GM19043 (cell line): ENCODE results near the gene ZBTB4.

Experiments used
- ATAC-seq: cut with Tn5 transposase; IDR thresholded peaks from one replicate; pipeline ENCODE4 v1.9.1; 2021; ENCODE audit warnings: low read depth; ENCODE audit not compliant: unreplicated experiment

The ZBTB4 gene

DNA sequence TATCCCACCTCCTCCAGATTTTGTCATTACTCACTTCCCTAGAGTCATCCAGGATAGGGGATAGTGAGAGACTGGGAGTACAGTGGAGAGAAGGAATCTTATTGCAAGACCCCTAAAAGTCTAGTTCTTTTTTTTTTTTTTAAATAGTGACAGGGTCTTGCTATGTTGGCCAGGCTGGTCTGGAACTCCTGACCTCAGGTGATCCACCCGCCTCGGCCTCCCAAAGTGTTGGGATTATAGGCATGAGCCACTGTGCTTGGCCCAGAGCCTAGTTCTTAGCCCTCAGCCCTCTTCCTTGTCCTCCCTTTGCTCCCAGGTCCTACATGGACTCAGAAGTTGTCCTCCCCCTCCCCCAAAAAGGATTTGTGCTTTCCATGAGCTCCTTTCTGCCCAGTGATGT, 37.3 kb downstream of the ZBTB4 start:
- no peak for ATAC-seq

DNA sequence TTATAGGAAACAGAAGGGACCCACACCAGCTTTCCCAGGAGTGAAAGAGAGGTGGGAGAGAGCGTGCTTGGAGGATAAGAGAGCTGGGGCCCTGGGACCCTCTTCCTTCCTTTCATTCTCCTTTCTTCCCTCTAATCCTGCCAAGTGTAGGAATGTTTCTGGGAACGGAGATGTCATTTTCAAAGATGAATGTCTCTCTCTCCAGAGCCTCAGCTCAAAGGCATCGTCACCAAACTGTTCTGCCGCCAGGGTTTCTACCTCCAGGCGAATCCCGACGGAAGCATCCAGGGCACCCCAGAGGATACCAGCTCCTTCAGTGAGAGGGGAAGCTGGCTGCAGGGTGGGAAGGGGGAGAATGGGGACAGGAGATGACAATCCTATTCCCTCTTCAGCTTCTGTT, 38.2 kb downstream of the ZBTB4 start:
- ATAC-seq = no peak

GRCh38 chr17:7440834-7441195, 38.6 kb downstream of the ZBTB4 start:
- ATAC-seq = no peak

GRCh38 chr17:7440113-7440833, 39.2 kb downstream of the ZBTB4 start:
- no peak for ATAC-seq

DNA sequence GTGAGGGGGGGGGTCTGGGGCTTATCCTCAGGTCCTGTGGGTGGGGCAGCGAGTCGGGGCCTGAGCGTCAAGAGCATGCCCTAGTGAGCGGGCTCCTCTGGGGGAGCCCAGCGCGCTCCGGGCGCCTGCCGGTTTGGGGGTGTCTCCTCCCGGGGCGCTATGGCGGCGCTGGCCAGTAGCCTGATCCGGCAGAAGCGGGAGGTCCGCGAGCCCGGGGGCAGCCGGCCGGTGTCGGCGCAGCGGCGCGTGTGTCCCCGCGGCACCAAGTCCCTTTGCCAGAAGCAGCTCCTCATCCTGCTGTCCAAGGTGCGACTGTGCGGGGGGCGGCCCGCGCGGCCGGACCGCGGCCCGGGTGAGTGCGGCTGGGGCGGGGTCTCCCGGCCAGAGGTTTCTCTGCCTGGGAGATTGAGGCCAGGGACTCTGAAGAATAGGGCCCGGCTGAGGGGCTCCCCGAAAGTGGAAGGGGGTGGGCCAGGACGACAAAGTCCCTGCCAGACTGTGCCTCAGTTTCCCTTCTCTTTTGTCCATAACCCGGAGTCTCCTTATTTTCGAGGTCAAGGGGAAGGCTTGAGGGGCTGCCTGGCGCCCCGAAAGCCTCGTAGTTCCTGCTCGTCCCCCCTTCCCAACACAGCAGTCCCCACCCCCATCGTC, 39.8 kb downstream of the ZBTB4 start, which contains the start of gene FGF11:
FGF11 (plus strand) TSS at position 51 of the 651 bp plus-strand sequence; CDS start at position 160, 109 bp downstream.
- no peak for ATAC-seq

DNA sequence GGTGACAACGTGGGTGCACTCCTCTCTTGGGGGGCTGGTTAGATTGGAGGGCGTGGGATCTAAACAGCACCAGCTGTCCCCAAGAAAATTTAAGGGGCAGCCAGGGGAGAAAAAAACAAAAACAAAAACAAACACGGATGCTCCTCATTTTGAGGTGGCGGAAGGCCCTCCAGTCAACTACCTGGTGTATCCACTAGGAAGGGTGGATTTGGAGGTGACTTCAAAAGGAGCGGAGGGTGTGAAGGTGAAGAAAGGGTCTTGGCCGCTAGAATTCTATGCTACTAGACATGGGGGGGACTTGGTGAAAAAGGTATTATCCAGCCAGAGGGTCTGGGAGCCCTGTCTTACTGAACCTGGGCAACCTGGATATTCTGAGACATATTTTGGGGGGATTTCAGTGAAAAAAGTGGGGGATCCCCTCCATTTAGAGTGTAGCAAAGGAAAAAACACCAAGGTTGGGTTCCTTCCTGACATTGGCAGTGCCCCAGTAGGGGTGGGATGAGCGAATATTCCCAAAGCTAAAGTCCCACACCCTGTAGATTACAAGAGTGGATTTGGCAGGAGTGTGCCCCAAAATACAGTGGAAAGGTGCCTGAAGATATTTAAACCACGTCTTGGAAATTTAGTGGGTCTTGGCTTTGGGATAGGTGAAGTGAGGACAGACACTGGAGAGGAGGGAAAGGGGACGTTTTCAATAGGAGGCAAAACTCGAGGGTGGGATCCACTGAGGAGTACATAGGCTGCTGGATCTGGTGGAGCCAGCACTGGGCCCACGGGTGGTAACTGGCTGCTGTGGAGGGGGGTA, 40.6 kb downstream of the ZBTB4 start:
- no peak for ATAC-seq

DNA sequence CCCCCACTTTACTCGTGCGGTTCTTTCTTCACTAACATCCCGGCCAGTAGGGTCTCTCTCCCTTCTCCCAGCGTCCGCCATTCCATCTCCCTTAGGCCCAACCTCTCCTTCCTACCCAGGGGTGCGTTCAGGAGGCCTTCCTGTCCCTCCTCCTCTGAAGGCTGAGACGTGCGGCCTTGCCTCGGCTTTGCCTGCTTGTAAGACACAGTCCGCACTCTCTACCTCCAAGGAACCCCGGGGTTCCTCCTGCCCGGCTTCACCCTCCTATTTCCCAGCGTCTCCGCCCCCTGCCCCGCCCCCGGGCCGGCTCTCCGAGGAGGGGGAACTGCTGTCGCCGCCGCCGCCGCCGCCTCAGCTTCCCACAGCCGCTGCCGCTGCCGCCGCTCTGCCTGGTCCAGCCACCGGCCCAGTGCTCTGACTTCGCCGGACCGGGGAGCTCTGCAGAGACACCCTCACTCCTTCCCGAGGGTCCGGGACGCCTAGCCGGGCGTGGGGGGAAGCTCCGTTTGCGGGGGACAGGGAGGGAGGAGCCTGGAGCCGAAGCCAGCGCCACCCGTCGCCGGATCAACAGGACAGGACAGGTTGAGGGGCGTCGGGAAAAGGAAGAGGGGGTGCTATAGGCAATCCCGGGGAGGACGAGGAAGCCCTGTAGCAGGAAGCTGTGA, 41.3 kb downstream of the ZBTB4 start:
- no peak for ATAC-seq

DNA sequence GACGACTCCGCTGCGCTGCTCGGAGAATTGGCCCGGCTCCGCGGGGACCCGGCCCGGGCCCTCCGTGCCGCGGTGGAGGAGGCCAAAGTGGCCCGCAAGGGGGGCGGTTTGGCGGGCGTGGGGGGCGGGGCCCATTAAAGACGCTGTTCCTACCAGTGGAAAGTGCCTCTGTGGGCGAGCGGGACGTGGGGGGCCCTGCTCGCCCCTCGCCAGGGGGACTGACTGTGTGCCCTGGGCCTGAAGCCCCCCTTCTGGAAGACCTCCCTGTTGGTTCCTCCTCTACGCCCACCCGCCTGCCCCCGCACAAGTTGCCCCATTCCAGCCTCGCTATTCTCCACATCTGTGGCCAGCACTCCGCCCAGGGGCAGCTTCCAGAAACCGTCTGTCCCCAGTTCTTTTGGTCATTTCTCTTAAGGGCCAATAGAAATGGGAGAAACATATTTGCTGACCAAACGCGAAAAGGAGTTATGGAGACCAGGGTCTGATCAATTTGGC, 42.0 kb downstream of the ZBTB4 start:
- ATAC-seq = no peak

DNA sequence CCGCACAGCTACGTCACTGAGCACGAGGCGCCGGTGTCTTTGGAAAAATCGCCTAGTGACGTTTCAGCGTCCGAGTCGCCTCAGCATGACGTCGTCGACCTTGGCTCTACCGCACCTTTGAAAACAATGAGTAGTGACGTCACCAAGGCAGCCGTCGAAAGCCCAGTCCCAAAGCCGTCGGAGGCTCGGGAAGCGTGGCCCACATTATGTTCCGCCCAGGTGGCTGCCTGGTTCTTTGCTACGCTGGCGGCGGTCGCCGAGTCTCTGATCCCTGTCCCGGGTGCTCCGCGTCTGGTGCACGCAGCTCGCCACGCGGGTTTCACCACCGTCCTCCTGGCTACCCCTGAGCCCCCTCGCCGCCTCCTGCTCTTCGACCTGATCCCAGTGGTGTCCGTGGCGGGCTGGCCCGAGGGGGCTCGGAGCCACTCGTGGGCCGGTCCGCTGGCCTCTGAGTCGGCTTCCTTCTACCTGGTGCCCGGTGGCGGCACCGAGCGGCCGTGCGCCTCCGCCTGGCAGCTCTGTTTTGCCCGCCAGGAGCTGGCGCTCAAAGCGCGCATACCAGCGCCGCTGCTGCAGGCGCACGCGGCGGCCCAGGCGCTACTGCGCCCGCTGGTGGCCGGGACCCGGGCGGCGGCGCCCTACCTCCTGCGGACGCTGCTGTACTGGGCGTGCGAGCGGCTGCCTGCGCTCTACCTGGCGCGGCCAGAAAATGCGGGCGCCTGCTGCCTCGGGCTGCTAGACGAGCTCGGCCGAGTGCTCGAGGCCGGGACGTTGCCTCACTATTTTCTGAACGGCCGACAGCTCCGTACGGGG, 42.7 kb downstream of the ZBTB4 start:
- no peak for ATAC-seq

DNA sequence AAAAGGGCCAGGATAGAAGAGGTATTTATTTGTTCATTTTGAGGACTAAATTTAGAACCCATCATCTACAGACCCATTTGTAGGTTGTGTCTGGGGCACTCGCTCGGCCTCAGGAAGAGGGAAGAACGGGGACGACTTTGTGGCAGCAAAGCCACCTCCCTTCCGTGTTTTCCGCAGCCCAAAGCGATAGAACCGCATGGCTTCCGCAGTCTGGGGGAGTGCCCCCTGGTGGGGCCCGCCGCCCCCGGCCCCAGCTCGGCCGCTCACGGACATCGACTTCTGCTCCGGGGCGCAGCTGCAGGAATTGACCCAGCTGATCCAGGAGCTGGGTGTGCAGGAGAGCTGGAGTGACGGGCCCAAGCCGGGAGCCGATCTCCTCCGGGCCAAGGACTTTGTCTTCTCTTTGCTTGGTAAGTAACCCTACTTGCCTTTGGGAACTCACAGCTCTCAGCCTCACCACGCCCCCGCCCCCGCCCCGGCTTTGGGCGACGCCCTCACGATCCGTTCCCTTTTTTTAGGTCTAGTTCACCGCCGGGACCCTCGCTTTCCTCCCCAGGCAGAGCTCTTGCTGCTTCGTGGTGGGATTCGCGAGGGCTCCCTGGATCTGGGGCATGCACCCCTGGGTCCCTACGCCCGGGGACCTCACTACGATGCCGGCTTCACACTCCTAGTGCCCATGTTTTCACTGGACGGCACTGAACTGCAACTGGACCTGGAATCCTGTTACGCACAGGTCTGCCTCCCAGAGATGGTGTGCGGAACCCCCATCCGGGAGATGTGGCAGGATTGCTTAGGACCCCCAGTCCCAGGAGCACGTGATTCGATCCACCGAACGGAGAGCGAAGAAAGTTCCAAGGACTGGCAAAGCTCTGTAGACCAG, 43.5 kb downstream of the ZBTB4 start:
- ATAC-seq = peak; percentile 9

- no peak for ATAC-seq
Observed at GRCh38 chr17:7432296-7432695, 47.1 kb downstream of the ZBTB4 start.

GRCh38 chr17:7431231-7431630, 48.2 kb downstream of the ZBTB4 start:
- no peak for ATAC-seq

DNA sequence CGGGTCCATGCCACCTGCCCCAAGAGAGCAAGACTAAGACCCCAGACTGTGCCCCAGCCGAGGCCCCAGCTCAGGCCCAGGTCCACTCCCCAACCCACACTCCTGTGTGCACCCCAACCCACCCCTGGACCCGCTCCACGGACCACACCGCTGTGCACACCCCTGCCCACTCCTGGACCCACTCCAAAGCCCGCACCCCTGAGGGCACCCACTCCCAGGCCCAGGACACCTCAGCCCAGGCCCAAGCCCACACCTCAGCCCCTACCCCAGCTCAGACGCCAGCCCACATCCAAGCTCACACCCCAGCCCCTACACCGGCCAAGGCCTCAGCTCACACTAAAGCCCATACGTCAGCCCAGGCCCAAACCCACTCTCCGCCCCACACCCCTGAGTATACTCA, 49.7 kb downstream of the ZBTB4 start:
- ATAC-seq = no peak

GRCh38 chr17:7428557-7428956, 50.9 kb downstream of the ZBTB4 start, which contains the start of gene SPEM3:
Gene SPEM3, plus strand, starts transcription at chr17:7428857. Its CDS starts 46 bp downstream, at chr17:7428903.
- no peak for ATAC-seq

DNA sequence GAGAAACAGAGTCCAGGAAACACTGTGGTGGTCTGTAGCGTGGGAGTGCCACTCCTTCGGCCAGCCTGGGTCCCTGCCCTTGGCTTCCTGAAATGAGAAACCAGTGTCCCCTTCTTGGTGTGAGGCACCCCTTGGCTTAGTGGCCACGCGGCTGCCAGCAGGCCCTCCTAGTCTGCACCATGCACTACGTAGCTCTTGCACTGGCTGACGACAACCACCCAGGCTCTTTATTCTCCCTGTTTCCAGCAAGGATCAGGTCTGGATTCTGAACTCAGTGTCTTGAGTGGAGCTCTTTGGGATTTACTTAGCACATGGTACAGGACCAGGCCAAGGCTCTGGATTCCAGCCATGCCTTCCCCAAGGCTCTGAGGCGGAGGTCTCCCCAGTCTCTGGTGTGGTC, 51.9 kb downstream of the ZBTB4 start:
- no peak for ATAC-seq

GRCh38 chr17:7426896-7427489, 52.4 kb downstream of the ZBTB4 start:
- no peak for ATAC-seq

- ATAC-seq = no peak
Observed at GRCh38 chr17:7426203-7426863, 53.1 kb downstream of the ZBTB4 start.

DNA sequence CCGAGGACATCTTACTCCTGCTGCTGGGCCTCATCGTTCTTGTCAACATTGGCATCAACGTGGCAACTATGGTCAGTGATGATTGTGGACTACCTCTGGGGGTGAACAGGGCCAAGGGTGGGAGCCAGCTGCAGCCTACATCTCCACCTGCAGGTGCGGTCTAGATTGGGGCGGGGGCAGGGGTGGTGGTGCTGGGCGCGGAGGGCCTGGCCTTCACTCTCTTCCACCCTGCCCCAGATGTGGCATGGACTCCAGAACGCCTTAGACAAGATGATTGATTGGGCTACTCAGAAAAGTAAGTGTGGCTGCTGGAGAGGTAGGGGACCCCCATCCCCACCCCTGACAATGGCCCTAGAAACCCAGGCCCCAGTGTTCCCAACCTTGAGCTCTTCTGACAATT, 53.7 kb downstream of the ZBTB4 start:
- ATAC-seq = no peak
